GOT3 (cell line): ENCODE data around the gene FBXO11.

Experiments used
- DNase-seq: peaks from one replicate; lab custom pipeline; 2025; ENCODE audit warnings: mixed read lengths; lab: John Stamatoyannopoulos, UW

The FBXO11 gene

GRCh38 chr2:47849368-47849767 lies 56.9 kb downstream of the FBXO11 start:
- no peak for DNase-seq

- no peak for DNase-seq
These were observed 62.1 kb downstream of the FBXO11 start for GRCh38 chr2:47844162-47844561.

DNA sequence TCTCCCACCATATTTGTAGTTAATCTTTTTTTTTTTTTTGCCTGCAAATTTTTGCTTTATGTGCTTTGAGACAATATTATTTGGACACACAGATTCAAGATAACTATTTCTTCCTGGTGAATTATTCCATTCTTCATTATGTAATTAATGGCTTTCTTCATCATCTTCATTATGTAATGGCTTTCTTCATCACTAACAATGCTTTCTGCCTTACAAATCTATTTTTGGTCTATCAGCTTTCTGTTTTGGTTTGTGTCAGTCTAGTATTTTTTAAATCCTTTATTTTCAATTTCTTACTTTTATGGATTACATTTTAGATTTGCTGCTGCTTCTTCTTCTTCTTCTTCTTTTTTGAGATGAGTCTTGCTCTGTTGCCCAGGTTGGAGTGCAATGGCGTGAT lies 62.9 kb downstream of the FBXO11 start:
- no peak for DNase-seq

- no peak for DNase-seq
These were observed 63.5 kb downstream of the FBXO11 start for GRCh38 chr2:47842846-47843245.

DNA sequence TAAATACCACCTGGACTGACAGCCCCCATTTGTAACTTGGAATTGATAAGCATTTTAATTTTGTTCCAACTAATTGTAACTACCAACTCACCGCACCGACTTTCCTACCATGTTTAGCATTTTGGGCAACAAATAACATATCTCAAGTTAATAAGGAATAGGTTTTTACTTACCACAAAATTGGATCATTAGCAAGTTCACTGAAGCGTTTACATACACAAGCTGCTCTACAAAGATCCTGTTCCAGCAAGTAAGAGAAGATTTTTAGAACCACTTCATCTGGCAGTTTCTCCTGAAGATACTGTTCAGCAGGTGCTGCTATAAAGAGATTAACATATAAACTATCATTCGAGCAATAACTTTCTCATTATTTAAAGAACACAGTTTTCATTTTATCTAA lies 67.6 kb downstream of the FBXO11 start:
- DNase-seq: no peak

- DNase-seq: no peak
These were observed 68.0 kb downstream of the FBXO11 start for GRCh38 chr2:47838249-47838648.

DNA sequence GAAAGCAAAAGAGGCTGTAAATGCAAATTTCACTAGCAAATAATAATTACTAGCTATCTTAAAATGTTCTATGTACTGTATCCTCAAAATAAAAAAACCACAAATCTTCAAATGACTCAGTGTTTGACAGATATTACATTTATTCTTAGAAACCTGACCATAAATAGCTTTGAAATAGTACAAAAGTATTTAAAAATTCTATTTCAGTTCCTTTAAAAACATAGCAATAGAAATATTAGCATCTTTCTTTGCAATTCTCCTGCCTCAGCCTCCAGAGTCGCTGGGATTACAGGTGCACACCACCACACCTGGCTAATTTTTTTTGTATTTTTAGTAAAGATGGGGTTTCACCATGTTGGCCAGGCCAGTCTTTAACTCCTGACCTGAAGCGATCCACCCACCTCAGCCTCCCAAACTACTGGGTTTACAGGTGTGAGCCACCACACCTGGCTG lies 72.8 kb downstream of the FBXO11 start:
- DNase-seq: no peak

DNA sequence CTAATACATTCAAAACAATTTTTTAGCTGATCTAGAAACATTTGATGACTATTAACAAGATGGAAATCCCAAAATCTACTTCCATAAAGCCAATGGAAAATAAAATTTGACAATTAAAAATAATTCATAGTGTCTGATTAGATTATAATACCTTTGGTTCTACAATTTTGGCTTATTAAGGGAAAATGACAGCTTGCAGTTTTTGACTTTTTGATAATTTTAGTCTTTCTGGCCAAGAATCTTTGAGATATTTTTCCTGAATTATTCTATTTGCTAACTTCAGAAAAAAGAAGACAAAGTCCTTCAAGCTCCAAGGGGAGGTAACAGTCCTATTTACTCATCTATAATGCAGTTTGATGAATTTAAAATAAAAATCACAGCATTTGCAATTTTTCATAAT lies 83.8 kb downstream of the FBXO11 start:
- DNase-seq: no peak

DNA sequence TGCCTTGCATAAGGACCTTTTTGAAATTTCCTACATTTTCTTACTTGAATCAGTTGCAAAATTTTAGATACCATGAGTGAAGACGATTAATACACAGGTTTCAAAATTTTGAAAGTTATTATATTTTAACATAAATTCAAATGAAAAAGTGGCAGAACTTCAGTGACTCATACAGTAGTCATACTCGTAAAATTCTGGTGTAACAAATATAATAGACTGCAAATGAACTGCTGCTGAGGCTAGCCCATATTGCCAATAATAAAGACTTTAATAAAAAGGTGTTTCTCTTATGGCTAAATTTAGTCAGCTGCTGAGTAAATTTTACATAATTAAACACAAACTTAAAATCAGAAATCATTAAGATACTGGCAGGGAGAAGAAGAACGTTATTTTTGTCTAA lies 86.5 kb downstream of the FBXO11 start:
- DNase-seq: no peak

DNA sequence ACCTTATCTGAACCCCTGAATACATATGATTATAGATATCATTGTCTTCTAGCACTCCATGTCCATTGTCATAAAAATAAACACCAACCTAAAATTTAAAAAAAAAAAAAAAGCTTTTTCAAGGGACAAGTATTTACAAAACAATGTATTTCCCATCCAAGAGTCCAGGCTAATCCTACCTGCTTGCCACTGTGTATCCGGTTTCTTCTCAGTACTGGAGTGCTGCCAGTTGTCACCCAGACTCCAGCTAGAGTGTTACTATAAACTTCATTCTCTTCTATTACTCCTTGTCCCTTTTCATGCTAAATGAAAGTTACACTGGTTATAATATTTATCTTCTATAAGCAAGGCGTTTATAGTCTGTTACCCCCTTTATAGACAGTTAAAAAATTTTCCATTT lies 87.5 kb downstream of the FBXO11 start:
- DNase-seq: no peak

DNA sequence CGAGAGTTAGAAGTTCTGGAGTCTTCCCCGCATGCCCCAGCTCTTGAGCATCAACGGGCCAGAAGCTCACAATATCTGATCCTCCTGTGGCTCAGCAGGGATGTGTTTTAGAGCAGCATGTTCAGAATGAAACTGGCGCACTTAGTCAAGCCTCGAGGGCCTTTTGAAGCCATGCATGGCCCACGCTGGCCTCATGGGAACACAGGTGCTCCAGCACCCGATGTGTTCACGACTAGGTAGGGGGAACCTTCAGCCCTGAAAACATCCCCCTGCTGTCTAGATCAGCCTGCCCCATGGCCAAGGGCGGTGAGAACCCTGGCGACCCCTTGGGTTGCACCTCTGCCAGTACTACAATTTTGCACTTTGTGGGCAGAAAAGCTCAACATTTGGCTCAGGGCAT lies 90.5 kb downstream of the FBXO11 start:
- DNase-seq: no peak

- DNase-seq: no peak
These were observed 94.6 kb downstream of the FBXO11 start for GRCh38 chr2:47811668-47812067.

- DNase-seq: no peak
These were observed 95.4 kb downstream of the FBXO11 start for GRCh38 chr2:47810850-47811249.

- no peak for DNase-seq
These were observed 96.4 kb downstream of the FBXO11 start for GRCh38 chr2:47809903-47810302.

GRCh38 chr2:47808614-47809013 lies 97.7 kb downstream of the FBXO11 start:
- DNase-seq: no peak

- DNase-seq: no peak
These were observed 100.4 kb downstream of the FBXO11 start for GRCh38 chr2:47805850-47806249.

DNA sequence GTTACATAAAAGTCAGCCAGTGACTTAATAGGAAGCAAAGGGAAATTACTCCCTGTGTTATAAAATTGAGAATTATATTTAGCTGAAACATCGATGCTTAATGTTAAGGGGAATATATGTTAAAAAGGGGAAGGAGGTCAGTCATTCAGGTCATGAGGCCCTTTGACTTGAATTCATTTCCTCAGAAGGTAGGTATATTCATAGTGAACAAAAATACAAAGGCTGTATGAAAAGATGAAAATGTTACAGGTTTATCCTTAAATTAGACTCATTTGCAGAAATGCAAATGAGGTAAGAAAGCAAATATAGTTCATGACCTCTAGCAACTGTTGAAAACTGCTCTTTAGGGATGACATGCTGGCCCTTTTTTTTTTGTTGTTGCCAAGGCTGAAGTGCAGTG lies 102.5 kb downstream of the FBXO11 start:
- no peak for DNase-seq

DNA sequence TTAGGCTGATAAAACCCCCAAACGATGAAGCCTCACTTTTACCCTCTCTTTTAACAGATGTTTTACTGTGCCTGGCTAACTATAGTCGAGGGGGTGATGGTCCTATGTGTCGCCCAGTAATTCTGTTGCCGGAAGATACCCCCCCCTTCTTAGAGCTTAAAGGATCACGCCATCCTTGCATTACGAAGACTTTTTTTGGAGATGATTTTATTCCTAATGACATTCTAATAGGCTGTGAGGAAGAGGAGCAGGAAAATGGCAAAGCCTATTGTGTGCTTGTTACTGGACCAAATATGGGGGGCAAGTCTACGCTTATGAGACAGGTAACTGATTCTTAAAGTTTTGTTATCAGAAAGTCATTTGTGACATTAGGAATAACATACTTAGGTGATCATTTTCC lies 102.9 kb downstream of the FBXO11 start:
- DNase-seq: no peak

GRCh38 chr2:47801118-47801517 lies 105.2 kb downstream of the FBXO11 start:
- DNase-seq: no peak

- DNase-seq: no peak
These were observed 107.2 kb downstream of the FBXO11 start for GRCh38 chr2:47799031-47799609.

GRCh38 chr2:47798631-47799030 lies 107.7 kb downstream of the FBXO11 start:
- DNase-seq: no peak

DNA sequence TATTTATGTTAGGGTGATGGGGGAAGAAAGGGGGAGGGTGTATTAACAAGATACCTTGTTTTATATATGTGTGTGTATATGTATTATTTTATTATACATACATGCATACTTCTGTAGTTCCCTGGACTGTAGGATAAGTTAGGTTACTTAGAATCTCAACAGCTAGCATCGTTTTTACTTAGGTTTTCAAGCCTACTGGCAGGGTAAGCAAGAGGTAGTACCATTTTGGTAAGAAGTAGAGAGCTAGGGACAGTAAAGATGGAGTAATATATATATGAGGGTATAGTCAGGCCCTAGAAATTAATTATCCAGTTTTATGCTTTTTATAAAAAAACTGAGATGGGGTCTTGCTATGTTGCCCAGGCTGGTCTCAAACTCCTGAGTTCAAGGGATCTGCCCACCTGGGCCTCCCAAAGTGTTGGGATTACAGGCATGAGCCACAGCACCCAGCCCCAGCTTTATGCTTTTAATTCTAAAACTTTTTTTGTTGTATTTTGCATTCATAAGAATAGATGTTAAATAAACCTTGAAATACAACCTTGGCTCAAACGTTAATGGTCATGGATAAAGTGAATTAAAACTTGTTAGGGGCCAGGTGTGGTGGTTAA lies 110.1 kb downstream of the FBXO11 start:
- DNase-seq: no peak

DNA sequence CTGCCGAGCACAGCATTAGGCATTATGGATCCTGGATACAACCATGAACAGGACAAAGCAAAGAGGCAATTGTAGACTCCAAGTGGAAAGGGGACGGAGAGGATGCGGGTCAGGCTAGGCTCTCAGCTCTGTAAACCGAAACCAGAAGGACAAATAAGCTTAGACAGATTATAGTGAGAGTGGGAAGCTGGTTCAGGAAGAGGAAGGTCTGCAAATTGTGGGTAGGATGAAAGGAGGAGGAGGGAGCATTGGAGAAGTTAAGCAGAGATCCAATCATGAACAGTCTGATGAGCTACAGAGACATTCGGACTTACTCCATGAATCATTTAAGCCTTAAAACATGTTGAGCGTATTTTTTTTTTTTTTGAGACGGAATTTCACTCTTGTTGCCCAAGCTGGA lies 120.3 kb downstream of the FBXO11 start:
- DNase-seq: no peak

DNA sequence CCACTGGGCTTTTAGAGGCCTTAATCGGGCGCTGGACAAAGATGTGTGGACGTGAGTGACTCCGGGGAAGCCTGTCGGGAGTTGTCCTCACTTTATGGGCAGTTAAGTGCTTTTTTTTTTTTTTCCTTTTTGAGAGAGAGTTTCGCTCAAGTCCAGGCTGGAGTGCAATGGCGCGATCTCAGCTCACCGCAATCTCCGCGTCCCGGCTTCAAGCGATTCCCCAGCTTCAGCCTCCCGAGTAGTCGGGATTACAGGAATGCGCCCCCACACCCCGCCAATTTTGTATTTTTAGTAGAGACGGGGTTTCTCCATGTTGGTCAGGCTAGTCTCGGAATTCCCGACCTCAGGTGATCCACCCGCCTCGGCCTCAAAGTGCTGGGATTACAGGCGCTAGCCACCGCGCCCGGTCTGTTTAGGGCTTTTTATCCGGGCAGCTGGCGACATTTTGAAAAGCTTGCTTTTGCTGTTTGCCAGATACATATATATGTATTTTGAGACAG lies 121.9 kb downstream of the FBXO11 start:
- no peak for DNase-seq
